HUES48 (cell line): Measurements from ENCODE around the gene NCK2.
A peak's percentile ranks its signal among the peaks of the same experiment; 100 is the strongest.

Experiments used
- H3K27ac ChIP-seq: one replicate; pipeline ENCODE4 v1.7.0; 2013; ENCODE audit warnings: low read depth, low read length, inconsistent platforms
- H3K27me3 ChIP-seq: 2 replicates; pipeline ENCODE4 v1.6.1; 2013; ENCODE audit warnings: mild to moderate bottlenecking, low read length; ENCODE audit not compliant: control insufficient read depth, insufficient read depth
- H3K36me3 ChIP-seq: 2 replicates; pipeline ENCODE4 v1.6.1; 2013; ENCODE audit warnings: low read length; ENCODE audit not compliant: control insufficient read depth, insufficient read depth
- H3K4me1 ChIP-seq: 2 replicates; pipeline ENCODE4 v1.6.1; 2013; ENCODE audit warnings: mild to moderate bottlenecking, low read length; ENCODE audit not compliant: control insufficient read depth, insufficient read depth
- H3K4me3 ChIP-seq: 2 replicates; pipeline ENCODE4 v1.5.1; 2013; ENCODE audit warnings: mild to moderate bottlenecking, low read depth, low read length
- H3K9ac ChIP-seq: 2 replicates; pipeline ENCODE4 v1.6.1; 2013; ENCODE audit warnings: mild to moderate bottlenecking, low read depth, low read length, moderate library complexity
- H3K9me3 ChIP-seq: 2 replicates; pipeline ENCODE4 v1.6.1; 2013; ENCODE audit warnings: low read length; ENCODE audit not compliant: control insufficient read depth, insufficient read depth

Gene NCK2

GRCh38 chr2:105839793-105840192, 95.1 kb downstream of the NCK2 start:
- no peaks in the 10 kb centered on the region for H3K36me3 ChIP-seq
- 0 out of 2 replicates have a peak, but pooled peaks cover 2% of the 10 kb centered on the region for H3K9me3 ChIP-seq
- no peak overlapping the region for H3K27ac ChIP-seq
- H3K27me3 ChIP-seq = no peaks in the 10 kb centered on the region
- H3K4me1 ChIP-seq = peaks cover 51% of the 10 kb centered on the region
- H3K4me3 ChIP-seq = no peak overlapping the region
- no peak overlapping the region for H3K9ac ChIP-seq

- no peaks in the 10 kb centered on the region for H3K27me3 ChIP-seq
- no peaks in the 10 kb centered on the region for H3K9me3 ChIP-seq
- no peaks in the 10 kb centered on the region for H3K36me3 ChIP-seq
- no peak overlapping the region for H3K27ac ChIP-seq
- no peak overlapping the region for H3K4me3 ChIP-seq
- H3K9ac ChIP-seq = no peak overlapping the region
- peaks cover 51% of the 10 kb centered on the region for H3K4me1 ChIP-seq
These were observed 96.2 kb downstream of the NCK2 start for GRCh38 chr2:105840933-105841332.

GRCh38 chr2:105841551-105841950, 96.8 kb downstream of the NCK2 start:
- Histone ChIP-seq H3K4me3 (no peak overlapping the region), H3K9ac (no peak overlapping the region), H3K9me3 (no peaks in the 10 kb centered on the region), H3K36me3 (no peaks in the 10 kb centered on the region), H3K27ac (no peak overlapping the region), H3K27me3 (no peaks in the 10 kb centered on the region), H3K4me1 (peaks cover 47% of the 10 kb centered on the region)

GRCh38 chr2:105842555-105842954, 97.8 kb downstream of the NCK2 start:
- no peak overlapping the region for H3K9ac ChIP-seq
- H3K27me3 ChIP-seq = no peaks in the 10 kb centered on the region
- H3K27ac ChIP-seq = no peak overlapping the region
- H3K36me3 ChIP-seq = no peaks in the 10 kb centered on the region
- no peaks in the 10 kb centered on the region for H3K9me3 ChIP-seq
- H3K4me1 ChIP-seq = peaks cover 47% of the 10 kb centered on the region
- H3K4me3 ChIP-seq = no peak overlapping the region

GRCh38 chr2:105843476-105844374, 99.0 kb downstream of the NCK2 start:
- Histone ChIP-seq H3K9me3 (no peaks in the 10 kb centered on the region), H3K27me3 (no peaks in the 10 kb centered on the region), H3K36me3 (no peaks in the 10 kb centered on the region), H3K27ac (peak overlapping the region; percentile 49), H3K4me1 (peaks cover 41% of the 10 kb centered on the region), H3K9ac (no peak overlapping the region), H3K4me3 (no peak overlapping the region; the same call in 1 of the 2 replicates)

GRCh38 chr2:105845976-105846375, 101.3 kb downstream of the NCK2 start:
- Histone ChIP-seq H3K27me3 (no peaks in the 10 kb centered on the region), H3K4me1 (peaks cover 19% of the 10 kb centered on the region), H3K9ac (no peak overlapping the region), H3K9me3 (no peaks in the 10 kb centered on the region), H3K27ac (no peak overlapping the region), H3K4me3 (no peak overlapping the region), H3K36me3 (no peaks in the 10 kb centered on the region)

GRCh38 chr2:105847056-105847455, 102.3 kb downstream of the NCK2 start:
- Histone ChIP-seq H3K9ac (no peak overlapping the region), H3K9me3 (no peaks in the 10 kb centered on the region), H3K27me3 (no peaks in the 10 kb centered on the region), H3K4me3 (no peak overlapping the region), H3K4me1 (peaks cover 14% of the 10 kb centered on the region), H3K36me3 (no peaks in the 10 kb centered on the region), H3K27ac (no peak overlapping the region)

GRCh38 chr2:105848367-105848766, 103.7 kb downstream of the NCK2 start:
- no peak overlapping the region for H3K4me3 ChIP-seq
- no peaks in the 10 kb centered on the region for H3K36me3 ChIP-seq
- H3K9ac ChIP-seq = no peak overlapping the region
- no peaks in the 10 kb centered on the region for H3K27me3 ChIP-seq
- peaks cover 8% of the 10 kb centered on the region for H3K4me1 ChIP-seq
- no peaks in the 10 kb centered on the region for H3K9me3 ChIP-seq
- no peak overlapping the region for H3K27ac ChIP-seq

GRCh38 chr2:105849431-105850179, 104.9 kb downstream of the NCK2 start:
- H3K27me3 ChIP-seq = no peaks in the 10 kb centered on the region
- no peak overlapping the region for H3K27ac ChIP-seq
- no peak overlapping the region for H3K9ac ChIP-seq
- H3K36me3 ChIP-seq = no peaks in the 10 kb centered on the region
- no peak overlapping the region for H3K4me3 ChIP-seq
- H3K9me3 ChIP-seq = no peaks in the 10 kb centered on the region
- H3K4me1 ChIP-seq = peaks cover 5% of the 10 kb centered on the region; the same call in 1 of the 2 replicates

GRCh38 chr2:105852066-105852465, 107.4 kb downstream of the NCK2 start:
- Histone ChIP-seq H3K27ac (no peak overlapping the region), H3K27me3 (no peaks in the 10 kb centered on the region), H3K36me3 (peaks cover 7% of the 10 kb centered on the region; the same call in 1 of the 2 replicates), H3K9ac (no peak overlapping the region), H3K4me3 (no peak overlapping the region), H3K9me3 (no peaks in the 10 kb centered on the region), H3K4me1 (peaks cover 10% of the 10 kb centered on the region)
